ENCODE measurements around the gene STXBP3. TPM values are rescaled to one million over a fixed set of nuclear protein-coding genes. Genes with fewer than 3 reads are reported as not detected.
A peak's percentile ranks its signal among the peaks of the same experiment; 100 is the strongest.

Gene STXBP3
- total RNA-seq, 1 donor from 2014 or later = 19.5 TPM

DNA sequence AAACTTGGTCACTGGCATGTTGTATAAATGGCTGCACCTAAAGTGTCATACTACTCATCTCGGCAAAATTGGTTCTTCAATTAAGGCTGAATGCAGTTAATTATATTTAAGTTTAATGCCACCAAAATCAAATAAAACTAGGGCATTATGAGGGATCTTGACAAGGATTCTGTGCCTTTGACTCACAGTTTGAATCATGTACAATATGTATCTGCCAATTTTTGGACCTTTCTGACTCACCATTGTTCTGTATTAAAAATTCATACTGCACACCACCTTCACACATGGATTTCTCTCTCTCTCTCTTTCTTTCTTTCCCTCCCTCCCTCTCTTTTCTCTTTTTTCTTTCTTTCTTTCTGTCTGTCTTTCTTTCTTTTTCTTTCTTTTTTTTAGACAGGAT lies 14.1 kb upstream of the STXBP3 start:
- TF ChIP-seq, protein P1, sequence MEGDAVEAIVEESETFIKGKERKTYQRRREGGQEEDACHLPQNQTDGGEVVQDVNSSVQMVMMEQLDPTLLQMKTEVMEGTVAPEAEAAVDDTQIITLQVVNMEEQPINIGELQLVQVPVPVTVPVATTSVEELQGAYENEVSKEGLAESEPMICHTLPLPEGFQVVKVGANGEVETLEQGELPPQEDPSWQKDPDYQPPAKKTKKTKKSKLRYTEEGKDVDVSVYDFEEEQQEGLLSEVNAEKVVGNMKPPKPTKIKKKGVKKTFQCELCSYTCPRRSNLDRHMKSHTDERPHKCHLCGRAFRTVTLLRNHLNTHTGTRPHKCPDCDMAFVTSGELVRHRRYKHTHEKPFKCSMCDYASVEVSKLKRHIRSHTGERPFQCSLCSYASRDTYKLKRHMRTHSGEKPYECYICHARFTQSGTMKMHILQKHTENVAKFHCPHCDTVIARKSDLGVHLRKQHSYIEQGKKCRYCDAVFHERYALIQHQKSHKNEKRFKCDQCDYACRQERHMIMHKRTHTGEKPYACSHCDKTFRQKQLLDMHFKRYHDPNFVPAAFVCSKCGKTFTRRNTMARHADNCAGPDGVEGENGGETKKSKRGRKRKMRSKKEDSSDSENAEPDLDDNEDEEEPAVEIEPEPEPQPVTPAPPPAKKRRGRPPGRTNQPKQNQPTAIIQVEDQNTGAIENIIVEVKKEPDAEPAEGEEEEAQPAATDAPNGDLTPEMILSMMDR (IDR thresholded peaks at IDR 0.05; ENCODE audit: partially characterized antibody, unreplicated experiment) = no peak
- H3K27ac Mint-ChIP-seq (ENCODE audit: unreplicated experiment) = no peak overlapping the region

GRCh38 chr1:108734171-108734865 lies 12.2 kb upstream of the STXBP3 start:
- Mint-ChIP-seq H3K4me3 (ENCODE audit: unreplicated experiment) (no peak overlapping the region), H3K4me1 (ENCODE audit: low read depth, unreplicated experiment) (peaks cover 6% of the 10 kb centered on the region), H3K27me3 (ENCODE audit: unreplicated experiment) (no peaks in the 10 kb centered on the region), H3K9me3 (ENCODE audit: unreplicated experiment) (peaks cover 2% of the 10 kb centered on the region), H3K27ac (ENCODE audit: unreplicated experiment) (no peak overlapping the region), H3K36me3 (ENCODE audit: unreplicated experiment) (no peaks in the 10 kb centered on the region)
- TF ChIP-seq, protein P1 (IDR thresholded peaks at IDR 0.05; ENCODE audit: partially characterized antibody, unreplicated experiment) = no peak
- DNase-seq = no peak

More for the DNA sequence above, 14.1 kb upstream of the STXBP3 start:
- Mint-ChIP-seq H3K27me3 (ENCODE audit: unreplicated experiment) (no peaks in the 10 kb centered on the region), H3K4me1 (ENCODE audit: low read depth, unreplicated experiment) (peaks cover 6% of the 10 kb centered on the region), H3K36me3 (ENCODE audit: unreplicated experiment) (no peaks in the 10 kb centered on the region), H3K9me3 (ENCODE audit: unreplicated experiment) (peaks cover 5% of the 10 kb centered on the region), H3K4me3 (ENCODE audit: unreplicated experiment) (no peak overlapping the region)
- no peak for DNase-seq

DNA sequence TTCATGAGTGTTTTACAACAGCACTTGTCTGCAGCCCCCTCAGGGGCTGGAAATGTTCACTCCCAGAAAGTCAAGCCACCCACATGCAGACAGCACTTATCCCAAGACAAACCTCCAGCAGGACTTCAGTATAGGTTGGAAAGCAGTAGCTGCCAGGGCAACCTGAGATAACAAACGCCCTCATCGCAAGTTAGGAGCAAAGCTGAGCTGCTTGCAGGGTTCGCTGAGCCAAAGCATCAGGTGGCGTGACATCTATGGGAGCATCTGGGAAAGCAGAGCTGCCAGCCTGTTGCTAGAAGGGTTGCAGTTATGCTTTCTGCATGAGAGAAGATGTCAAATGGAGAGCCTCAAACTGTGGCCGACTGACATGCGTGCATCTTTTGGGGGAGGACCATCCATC lies 4.2 kb upstream of the STXBP3 start:
- peaks cover 7% of the 10 kb centered on the region for H3K27me3 Mint-ChIP-seq (ENCODE audit: unreplicated experiment)
- no peaks in the 10 kb centered on the region for H3K36me3 Mint-ChIP-seq (ENCODE audit: unreplicated experiment)
- H3K4me3 Mint-ChIP-seq (ENCODE audit: unreplicated experiment) = no peak overlapping the region
- TF ChIP-seq, protein P1 (IDR thresholded peaks at IDR 0.05; ENCODE audit: partially characterized antibody, unreplicated experiment) = no peak
- H3K9me3 Mint-ChIP-seq (ENCODE audit: unreplicated experiment) = peaks cover 3% of the 10 kb centered on the region
- no peaks in the 10 kb centered on the region for H3K4me1 Mint-ChIP-seq (ENCODE audit: low read depth, unreplicated experiment)
- H3K27ac Mint-ChIP-seq (ENCODE audit: unreplicated experiment) = no peak overlapping the region
- no peak for DNase-seq

DNA sequence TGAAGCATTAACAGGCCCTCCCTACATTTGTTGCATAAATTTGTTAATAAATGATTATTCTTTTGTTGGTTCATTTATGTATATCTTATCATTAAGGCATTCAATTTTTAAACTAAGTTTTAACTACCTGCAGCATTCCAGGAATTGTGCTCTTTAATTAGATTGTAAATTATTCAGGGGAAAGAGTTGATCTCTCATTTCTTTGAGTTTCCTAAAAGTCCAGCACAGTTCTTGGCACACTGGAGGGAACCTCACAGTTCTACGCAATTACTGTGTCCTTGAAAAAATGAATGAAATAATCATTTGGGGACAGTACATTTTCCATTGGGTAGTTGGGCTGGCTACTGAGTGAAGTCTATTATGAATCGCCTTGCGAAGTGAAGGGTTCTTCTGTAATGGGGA lies 493 bp upstream of the STXBP3 start:
- Mint-ChIP-seq H3K36me3 (ENCODE audit: unreplicated experiment) (no peaks in the 10 kb centered on the region), H3K27ac (ENCODE audit: unreplicated experiment) (peak overlapping the region; percentile 69), H3K9me3 (ENCODE audit: unreplicated experiment) (peaks cover 5% of the 10 kb centered on the region), H3K4me1 (ENCODE audit: low read depth, unreplicated experiment) (peaks cover 3% of the 10 kb centered on the region), H3K27me3 (ENCODE audit: unreplicated experiment) (peaks cover 11% of the 10 kb centered on the region), H3K4me3 (ENCODE audit: unreplicated experiment) (peak overlapping the region; percentile 96)
- DNase-seq = no peak
- TF ChIP-seq, protein P1 (IDR thresholded peaks at IDR 0.05; ENCODE audit: partially characterized antibody, unreplicated experiment) = no peak

DNA sequence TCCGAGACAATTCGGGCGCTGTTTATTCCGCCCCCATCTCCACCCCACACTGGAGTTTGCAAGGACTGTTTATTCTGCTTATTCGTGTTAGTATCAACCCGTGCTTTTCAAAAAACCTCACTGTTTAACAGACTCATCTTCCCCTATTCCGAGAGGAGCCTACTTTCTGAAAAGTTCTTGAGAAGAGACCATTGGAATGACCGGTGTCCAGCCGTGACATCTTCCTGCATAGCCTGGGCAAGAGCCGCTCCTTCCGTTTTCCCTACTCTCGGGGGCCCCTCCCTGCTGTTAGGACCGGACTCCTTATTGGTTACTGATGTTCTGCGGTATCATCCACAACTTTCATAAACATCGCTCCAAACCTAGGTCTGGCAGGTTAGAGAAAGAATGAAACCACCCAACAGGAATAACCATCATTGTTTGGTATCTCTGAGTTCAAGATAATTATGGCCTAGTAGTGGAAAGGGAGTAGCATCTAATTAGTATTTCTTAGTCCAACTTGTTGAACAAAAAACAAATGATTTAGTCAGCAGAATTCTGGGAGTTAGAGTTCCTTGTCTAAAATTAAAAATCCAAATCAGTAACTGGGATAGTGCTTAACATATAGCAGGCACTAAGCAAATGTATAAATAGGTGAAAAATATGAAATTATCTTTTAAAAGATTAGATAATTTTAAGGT lies 837 bp downstream of the STXBP3 start:
- H3K4me3 Mint-ChIP-seq (ENCODE audit: unreplicated experiment) = peak overlapping the region; percentile 100
- peak; percentile 63 for DNase-seq
- peak overlapping the region; percentile 91 for H3K27ac Mint-ChIP-seq (ENCODE audit: unreplicated experiment)
- no peaks in the 10 kb centered on the region for H3K36me3 Mint-ChIP-seq (ENCODE audit: unreplicated experiment)
- peaks cover 11% of the 10 kb centered on the region for H3K27me3 Mint-ChIP-seq (ENCODE audit: unreplicated experiment)
- TF ChIP-seq, protein P1 (IDR thresholded peaks at IDR 0.05; ENCODE audit: partially characterized antibody, unreplicated experiment) = no peak
- H3K9me3 Mint-ChIP-seq (ENCODE audit: unreplicated experiment) = peaks cover 5% of the 10 kb centered on the region
- peaks cover 3% of the 10 kb centered on the region for H3K4me1 Mint-ChIP-seq (ENCODE audit: low read depth, unreplicated experiment)

Measured in glutamatergic neuron (in vitro differentiated cells).